Fibroblast of lung (primary cell): ENCODE data around the gene GPD1L.
"Not testable (repeated sequence)": the region's sequence is repeated elsewhere in the genome, so short reads cannot be mapped to it uniquely, and the experiment has no call there.

ENCODE experiments used
- EZH2 ChIP-seq: IDR thresholded peaks from 2 replicates; pipeline ENCODE4 v1.5.1; 2012; ENCODE audit warnings: low read length, control low read depth, mild to moderate bottlenecking; ENCODE audit errors: missing control alignments
- TF ChIP-seq, protein P1 (sequence below), 2 donors: IDR thresholded peaks in 1 of 2; conservative IDR thresholded peaks in 1 of 2; 1 replicate in 1 of 2; 2 replicates in 1 of 2; pipeline ENCODE4 v1.5.1; 2011 to 2012; ENCODE audit warnings: low read length in 2 of 2, control low read depth in 1 of 2, inconsistent platforms in 1 of 2, low read depth in 1 of 2, mild to moderate bottlenecking in 1 of 2

DNA sequence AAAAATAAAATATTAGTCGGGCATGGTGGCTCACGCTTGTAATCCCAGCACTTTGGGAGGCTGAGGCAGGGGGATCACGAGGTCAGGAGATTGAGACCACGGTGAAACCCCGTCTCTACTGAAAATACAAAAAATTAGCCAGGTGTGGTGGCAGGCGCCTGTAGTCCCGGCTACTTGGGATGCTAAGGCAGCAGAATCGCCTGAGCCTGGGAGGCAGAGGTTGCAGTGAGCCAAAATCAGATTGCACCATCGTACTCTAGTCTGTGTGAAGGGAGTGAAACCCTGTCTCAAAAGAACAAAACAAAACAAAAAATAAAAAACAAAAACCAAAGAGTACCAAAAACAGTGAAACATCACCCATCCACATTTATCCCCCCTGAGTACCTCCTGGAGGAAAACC is 1.8 kb downstream of the GPD1L start:
- TF ChIP-seq, protein P1, sequence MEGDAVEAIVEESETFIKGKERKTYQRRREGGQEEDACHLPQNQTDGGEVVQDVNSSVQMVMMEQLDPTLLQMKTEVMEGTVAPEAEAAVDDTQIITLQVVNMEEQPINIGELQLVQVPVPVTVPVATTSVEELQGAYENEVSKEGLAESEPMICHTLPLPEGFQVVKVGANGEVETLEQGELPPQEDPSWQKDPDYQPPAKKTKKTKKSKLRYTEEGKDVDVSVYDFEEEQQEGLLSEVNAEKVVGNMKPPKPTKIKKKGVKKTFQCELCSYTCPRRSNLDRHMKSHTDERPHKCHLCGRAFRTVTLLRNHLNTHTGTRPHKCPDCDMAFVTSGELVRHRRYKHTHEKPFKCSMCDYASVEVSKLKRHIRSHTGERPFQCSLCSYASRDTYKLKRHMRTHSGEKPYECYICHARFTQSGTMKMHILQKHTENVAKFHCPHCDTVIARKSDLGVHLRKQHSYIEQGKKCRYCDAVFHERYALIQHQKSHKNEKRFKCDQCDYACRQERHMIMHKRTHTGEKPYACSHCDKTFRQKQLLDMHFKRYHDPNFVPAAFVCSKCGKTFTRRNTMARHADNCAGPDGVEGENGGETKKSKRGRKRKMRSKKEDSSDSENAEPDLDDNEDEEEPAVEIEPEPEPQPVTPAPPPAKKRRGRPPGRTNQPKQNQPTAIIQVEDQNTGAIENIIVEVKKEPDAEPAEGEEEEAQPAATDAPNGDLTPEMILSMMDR (conservative IDR thresholded peaks at IDR 0.05 in 1 of 2, IDR thresholded peaks at IDR 0.05 in 1 of 2; ENCODE audit: low read depth in 1 of 2, low read length in 2 of 2), result not testable (repeated sequence)
- TF ChIP-seq EZH2, result not testable (repeated sequence)
